ENCODE measurements around the gene LRRC25. TPM values are rescaled to one million over a fixed set of nuclear protein-coding genes. Genes with fewer than 3 reads are reported as not detected.
A peak's percentile ranks its signal among the peaks of the same experiment; 100 is the strongest.

The LRRC25 gene
- total and polyA plus RNA-seq, 10 donors: 14.6 to 164 (median 87.3) TPM

DNA sequence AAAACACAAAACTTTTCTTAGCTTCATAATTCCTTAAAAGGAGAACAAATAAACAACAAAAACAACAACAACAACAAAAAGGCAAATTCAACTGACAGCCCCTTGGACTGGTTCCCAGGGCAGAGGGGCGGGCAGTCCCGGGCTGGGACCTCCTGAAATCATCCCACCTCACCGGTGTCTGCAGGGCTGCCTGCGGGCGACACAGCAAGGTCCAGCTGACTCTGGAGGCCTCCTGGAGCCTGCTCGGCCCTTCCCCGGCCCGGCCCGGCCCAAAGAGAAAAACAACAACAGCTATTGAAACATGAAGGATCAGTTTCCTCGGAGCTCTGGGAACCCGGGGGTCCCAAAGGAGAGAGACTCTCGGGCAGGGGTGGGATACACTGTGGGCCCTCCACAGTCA, 45.5 kb upstream of the LRRC25 start:
- Histone ChIP-seq H3K36me3 (peaks cover 6 to 53% (median 48%) of the 10 kb centered on the region in 6 donors), H3K27me3 (replicated peaks in 1 of 7) (peaks cover 0 to 8% (median 0%) of the 10 kb centered on the region in 7 donors), H3K27ac (no peak overlapping the region), H3K9me3 (no peaks in the 10 kb centered on the region), H3K4me3 (no peak overlapping the region), H3K4me1 (peaks cover 4 to 34% (median 11%) of the 10 kb centered on the region in 6 donors)
- intact Hi-C loops (cut with DNase I; ENCODE audit: low total_unique reads): no loop called here
- no peak for TF ChIP-seq POLR2A (IDR thresholded peaks at IDR 0.05)
- TF ChIP-seq CTCF (IDR thresholded peaks at IDR 0.05 in 8 of 11, conservative IDR thresholded peaks at IDR 0.05 in 3 of 11): no peak
- no peak for TF ChIP-seq POLR2AphosphoS5 (IDR thresholded peaks at IDR 0.05)
- no peak for DNase-seq
- 91 to 95% (median 92%) methylated on average over 10 to 12 of the region's 12 CpGs for WGBS, 5 donors

GRCh38 chr19:18441804-18442788, 44.7 kb upstream of the LRRC25 start:
- Histone ChIP-seq H3K9me3 (no peaks in the 10 kb centered on the region), H3K4me3 (no peak overlapping the region), H3K4me1 (peaks cover 4 to 43% (median 19%) of the 10 kb centered on the region in 6 donors), H3K27ac (peak overlapping the region in 2 of 8 donors; percentile 1 to 48), H3K36me3 (peaks cover 6 to 44% (median 43%) of the 10 kb centered on the region in 6 donors), H3K27me3 (replicated peaks in 1 of 7) (peaks cover 0 to 16% (median 0%) of the 10 kb centered on the region in 7 donors)
- no peak for DNase-seq
- intact Hi-C loops (cut with DNase I; ENCODE audit: low total_unique reads): no loop called here
- no peak for TF ChIP-seq POLR2AphosphoS5 (IDR thresholded peaks at IDR 0.05)
- no peak for TF ChIP-seq CTCF (IDR thresholded peaks at IDR 0.05 in 8 of 11, conservative IDR thresholded peaks at IDR 0.05 in 3 of 11)
- no peak for TF ChIP-seq POLR2A (IDR thresholded peaks at IDR 0.05)
- WGBS, 5 donors: 81 to 88% (median 84%) methylated on average over 5 of the region's 5 CpGs

DNA sequence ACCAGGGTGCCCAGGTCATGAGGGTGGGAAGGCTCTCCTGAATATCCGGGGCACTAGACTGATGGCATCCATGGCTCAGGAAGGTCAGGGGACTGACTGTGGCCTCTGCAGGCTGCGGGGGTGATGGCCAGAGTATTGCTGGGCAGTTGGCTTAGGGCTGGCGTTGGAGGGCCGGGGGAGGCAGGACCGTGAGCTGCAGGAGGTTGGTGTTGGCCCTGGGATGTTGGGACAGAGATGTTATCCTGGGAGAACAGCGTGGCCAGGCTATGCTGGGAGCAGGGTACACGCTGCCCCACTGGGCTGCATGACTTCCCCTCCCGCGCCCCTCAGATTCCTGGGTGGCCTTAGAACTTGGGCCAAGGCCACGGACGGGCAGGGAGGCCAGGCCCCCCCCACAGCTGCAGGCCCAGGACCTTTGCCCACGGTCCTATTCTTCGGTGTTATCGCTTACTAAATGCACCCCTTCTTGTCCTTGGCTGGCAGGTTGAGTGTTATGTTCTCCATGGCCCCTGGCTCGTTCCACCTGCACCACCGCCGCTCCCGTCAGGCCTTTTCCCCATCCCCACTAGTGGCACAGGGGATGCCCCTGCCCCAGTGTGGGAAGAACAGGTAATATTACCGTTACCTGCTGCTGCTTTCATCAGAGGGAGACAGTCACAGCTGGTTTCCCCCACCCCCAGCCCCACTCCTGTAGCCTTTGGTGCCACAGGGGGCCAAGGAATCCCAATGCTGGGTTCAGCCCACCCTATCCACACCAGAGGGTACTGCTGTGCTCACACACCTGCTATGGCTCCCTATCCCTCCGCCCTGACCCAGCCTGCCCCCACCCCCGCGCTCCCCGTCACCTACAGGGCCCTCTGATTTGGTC, 43.7 kb upstream of the LRRC25 start:
- H3K27ac ChIP-seq: peak overlapping the region in 2 of 8 donors; percentile 17 to 48
- 78 to 88% (median 86%) methylated on average over 20 to 23 of the region's 23 CpGs for WGBS, 5 donors
- TF ChIP-seq POLR2A (IDR thresholded peaks at IDR 0.05) (no peak), POLR2AphosphoS5 (IDR thresholded peaks at IDR 0.05) (peak in 2 of 3 donors; percentile 35 to 64)
- H3K4me1 ChIP-seq: peaks cover 10 to 46% (median 28%) of the 10 kb centered on the region in 6 donors
- H3K4me3 ChIP-seq: no peak overlapping the region
- H3K9me3 ChIP-seq: no peaks in the 10 kb centered on the region
- peak; percentile 74 for DNase-seq
- peaks cover 6 to 37% (median 34%) of the 10 kb centered on the region in 6 donors for H3K36me3 ChIP-seq
- peaks cover 0 to 22% (median 0%) of the 10 kb centered on the region in 7 donors for H3K27me3 ChIP-seq (replicated peaks in 1 of 7)
- intact Hi-C loops (cut with DNase I; ENCODE audit: low total_unique reads): no loop called here

DNA sequence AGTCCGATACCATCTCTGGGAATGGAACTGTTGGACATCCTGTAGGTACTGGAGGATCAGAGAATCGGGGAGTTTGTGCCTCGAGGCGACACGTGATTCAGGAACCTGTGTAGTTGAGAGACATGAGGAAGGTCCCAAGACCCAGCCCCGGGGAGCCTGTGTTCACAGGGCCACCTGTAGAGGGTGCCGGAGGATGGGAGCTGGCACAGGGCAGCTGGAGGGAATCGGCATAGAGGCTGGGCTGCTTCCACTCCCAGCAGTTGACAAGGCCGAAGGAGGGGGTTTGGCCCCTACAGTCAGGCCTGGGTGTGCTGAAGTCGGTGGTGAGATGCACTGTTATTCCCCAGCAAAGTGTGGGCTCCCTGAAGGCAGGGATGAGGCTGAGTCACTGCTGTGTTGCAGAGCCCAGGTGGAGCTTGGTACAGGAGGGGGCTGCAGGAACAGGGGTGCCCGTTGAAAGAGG, 43.0 kb upstream of the LRRC25 start:
- H3K4me1 ChIP-seq: peaks cover 16 to 53% (median 35%) of the 10 kb centered on the region in 6 donors
- no peak overlapping the region for H3K4me3 ChIP-seq
- H3K9me3 ChIP-seq: no peaks in the 10 kb centered on the region
- intact Hi-C loops (cut with DNase I; ENCODE audit: low total_unique reads): no loop called here
- peaks cover 6 to 37% (median 28%) of the 10 kb centered on the region in 6 donors for H3K36me3 ChIP-seq
- TF ChIP-seq CTCF (IDR thresholded peaks at IDR 0.05 in 8 of 11, conservative IDR thresholded peaks at IDR 0.05 in 3 of 11) (peak in 5 of 11 experiments; percentile 8 to 21 (median 15)), POLR2A (IDR thresholded peaks at IDR 0.05) (no peak), POLR2AphosphoS5 (IDR thresholded peaks at IDR 0.05) (peak in 2 of 3 donors; percentile 28 to 45)
- peak; percentile 79 for DNase-seq
- WGBS, 5 donors: 47 to 51% (median 49%) methylated on average over 11 of the region's 11 CpGs
- H3K27me3 ChIP-seq (replicated peaks in 1 of 7): peaks cover 0 to 22% (median 0%) of the 10 kb centered on the region in 7 donors
- H3K27ac ChIP-seq: peak overlapping the region in 2 of 8 donors; percentile 17 to 48

Measured in spleen (tissue), 11 donors.